Right atrium auricular region (tissue), 2 donors: Measurements from ENCODE around the gene GPN1. TPM values are rescaled to one million over a fixed set of nuclear protein-coding genes. Genes with fewer than 3 reads are reported as not detected.

ENCODE experiments used
- DNase-seq: peaks from one replicate; pipeline ENCODE4 v3.0.0-alpha.2; 2019; ENCODE audit warnings: low spot score
- H3K27ac ChIP-seq, 2 donors: fragments of 200-600 bp; sonication (generic); 1 replicate in 1 of 2; 2 replicates in 1 of 2; pipeline ENCODE4 v1.5.1; 2016 to 2019
- H3K27me3 ChIP-seq, 2 donors: fragments of 200-600 bp; sonication (generic); one replicate each; pipeline versions ENCODE4 v1.5.1 to v1.6.0; 2017 to 2019
- H3K36me3 ChIP-seq: fragments of 200-600 bp; sonication (generic); one replicate; pipeline ENCODE4 v1.5.1; 2016
- H3K4me1 ChIP-seq, 2 donors: fragments of 200-600 bp; sonication (generic); one replicate each; pipeline versions ENCODE4 v1.5.1 to v1.6.0; 2017 to 2019
- H3K4me3 ChIP-seq, 2 donors: fragments of 200-600 bp; sonication (generic); 1 replicate in 1 of 2; 2 replicates in 1 of 2; pipeline ENCODE4 v1.5.1; 2017 to 2019; ENCODE audit warnings: mild to moderate bottlenecking in 1 of 2, moderate library complexity in 1 of 2
- H3K9me3 ChIP-seq, 2 donors: fragments of 200-600 bp; sonication (generic); one replicate each; pipeline ENCODE4 v1.5.1; 2019
- CTCF ChIP-seq, 2 donors: fragments of 200-600 bp; sonication (generic); IDR thresholded peaks; one replicate each; pipeline ENCODE4 v1.5.1; 2019; ENCODE audit warnings: antibody characterized with exemption in 2 of 2
- total RNA-seq, 2 donors: library from RNA; depleted of rRNA; stranded (reverse); fragments of >200 nt; gene quantifications; one replicate each; pipeline ENCODE4 v1.1.0, GENCODE V29; 2016

The GPN1 gene
- total RNA-seq, 2 donors from 2014 or later, result 10.8 to 15.7 TPM

GRCh38 chr2:27663285-27664153, 34.7 kb downstream of the GPN1 start, which contains the start of the genes SLC4A1AP and SUPT7L:
TSS of gene SLC4A1AP (plus strand) at chr2:27663889. CDS start at chr2:27663915, 26 bp downstream.
TSS of gene SUPT7L (minus strand) at chr2:27663614. CDS start at chr2:27662192, 1,422 bp downstream.
- peaks cover 43% of the 10 kb centered on the region for H3K36me3 ChIP-seq

GRCh38 chr2:27664154-27664574, 35.3 kb downstream of the GPN1 start:
- Histone ChIP-seq H3K36me3 (peaks cover 47% of the 10 kb centered on the region), H3K4me3 (peak overlapping the region; percentile 75 to 80), H3K27me3 (no peaks in the 10 kb centered on the region), H3K9me3 (no peaks in the 10 kb centered on the region), H3K4me1 (peaks cover 3 to 30% of the 10 kb centered on the region in 2 donors), H3K27ac (peak overlapping the region; percentile 84 to 92)
- no peak for DNase-seq
- TF ChIP-seq CTCF (IDR thresholded peaks at IDR 0.05), result no peak

More at GRCh38 chr2:27663285-27664153, 34.7 kb downstream of the GPN1 start, which contains the start of the genes SLC4A1AP and SUPT7L:
- Histone ChIP-seq H3K4me3 (peak within 1 kb of the TSS; percentile 75 to 80), H3K4me1 (peaks cover 3 to 33% of the 10 kb centered on the region in 2 donors), H3K9me3 (no peaks in the 10 kb centered on the region), H3K27me3 (no peaks in the 10 kb centered on the region), H3K27ac (peak within 1 kb of the TSS; percentile 84 to 92)
- TF ChIP-seq CTCF (IDR thresholded peaks at IDR 0.05), result peak in 1 of 2 donors; percentile 12
- DNase-seq, result peak; percentile 76

GRCh38 chr2:27664622-27665363, 35.9 kb downstream of the GPN1 start:
- no peak for DNase-seq
- Histone ChIP-seq H3K36me3 (peaks cover 47% of the 10 kb centered on the region), H3K9me3 (no peaks in the 10 kb centered on the region), H3K4me1 (peaks cover 3 to 28% of the 10 kb centered on the region in 2 donors), H3K27me3 (no peaks in the 10 kb centered on the region), H3K4me3 (peak overlapping the region; percentile 75 to 80), H3K27ac (no peak overlapping the region)
- no peak for TF ChIP-seq CTCF (IDR thresholded peaks at IDR 0.05)

- Histone ChIP-seq H3K27me3 (no peaks in the 10 kb centered on the region), H3K4me1 (peaks cover 1 to 24% of the 10 kb centered on the region in 2 donors), H3K4me3 (no peak overlapping the region), H3K9me3 (no peaks in the 10 kb centered on the region), H3K36me3 (peaks cover 45% of the 10 kb centered on the region), H3K27ac (no peak overlapping the region)
- TF ChIP-seq CTCF (IDR thresholded peaks at IDR 0.05), result no peak
- no peak for DNase-seq
Measured at GRCh38 chr2:27667446-27667845, 38.6 kb downstream of the GPN1 start.

- H3K4me1 ChIP-seq, result no peaks in the 10 kb centered on the region
- H3K36me3 ChIP-seq, result peaks cover 60% of the 10 kb centered on the region
Measured at GRCh38 chr2:27671235-27671634, 42.4 kb downstream of the GPN1 start.

More at GRCh38 chr2:27671235-27671634, 42.4 kb downstream of the GPN1 start:
- no peak for DNase-seq
- Histone ChIP-seq H3K27me3 (no peaks in the 10 kb centered on the region), H3K4me3 (no peak overlapping the region), H3K27ac (no peak overlapping the region), H3K9me3 (no peaks in the 10 kb centered on the region)
- no peak for TF ChIP-seq CTCF (IDR thresholded peaks at IDR 0.05)
